Central memory CD8-positive, alpha-beta T cell (primary cell): ENCODE results near the gene NRXN3.

Experiments used
- ATAC-seq: fragments of 150-1000 bp; cut with Tn5 transposase; replicated peaks from 2 replicates; pipeline ENCODE4 v1.10.0; 2022; ENCODE audit warnings: mild to moderate bottlenecking, moderate FRiP score, moderate number of reproducible peaks; ENCODE audit not compliant: poor library complexity, severe bottlenecking; ENCODE audit errors: extremely low read depth
- DNase-seq, 2 donors: peaks; one replicate each; pipeline ENCODE4 v3.0.0; 2021; ENCODE audit warnings: low spot score in 2 of 2
- H3K27ac Mint-ChIP-seq: one replicate; pipeline ENCODE4 v1.8.0; 2022; ENCODE audit warnings: low read depth, mild to moderate bottlenecking, moderate library complexity, mixed read lengths
- H3K27me3 Mint-ChIP-seq: one replicate; pipeline ENCODE4 v1.8.0; 2022; ENCODE audit warnings: mixed read lengths
- H3K36me3 Mint-ChIP-seq: one replicate; pipeline ENCODE4 v1.8.0; 2022; ENCODE audit warnings: mild to moderate bottlenecking, moderate library complexity, mixed read lengths; ENCODE audit not compliant: insufficient read depth
- H3K4me1 Mint-ChIP-seq: one replicate; pipeline ENCODE4 v1.8.0; 2022; ENCODE audit warnings: mixed read lengths
- H3K4me3 Mint-ChIP-seq: one replicate; pipeline ENCODE4 v1.8.0; 2022; ENCODE audit warnings: mild to moderate bottlenecking, moderate library complexity, mixed read lengths
- H3K9me3 Mint-ChIP-seq: one replicate; pipeline ENCODE4 v1.8.0; 2022; ENCODE audit warnings: mixed read lengths

The NRXN3 gene

DNA sequence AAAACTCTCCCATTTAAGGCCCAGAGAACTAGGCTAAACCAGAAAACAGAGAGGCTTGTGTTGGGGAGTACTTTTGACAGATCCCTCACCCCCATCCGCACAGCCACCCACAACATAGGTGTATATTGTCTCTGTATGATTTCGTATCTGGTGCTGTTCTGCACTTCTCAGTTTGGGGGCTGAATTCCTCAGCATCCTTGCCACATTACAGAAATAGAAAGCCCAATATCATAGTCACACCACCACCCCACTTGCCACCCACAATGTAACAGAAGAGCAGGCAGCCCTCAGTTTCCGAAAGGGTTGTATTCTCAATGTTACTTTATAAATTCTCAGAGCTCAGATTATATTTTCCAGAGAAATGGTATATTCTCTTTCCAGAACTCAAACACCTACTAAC, 1090.2 kb downstream of the NRXN3 start:
- no peaks in the 10 kb centered on the region for H3K27me3 Mint-ChIP-seq
- no peaks in the 10 kb centered on the region for H3K36me3 Mint-ChIP-seq
- peaks cover 21% of the 10 kb centered on the region for H3K9me3 Mint-ChIP-seq
- no peak overlapping the region for H3K27ac Mint-ChIP-seq
- H3K4me3 Mint-ChIP-seq, result no peak overlapping the region
- no peaks in the 10 kb centered on the region for H3K4me1 Mint-ChIP-seq
- DNase-seq (no peak), ATAC-seq (no peak)

DNA sequence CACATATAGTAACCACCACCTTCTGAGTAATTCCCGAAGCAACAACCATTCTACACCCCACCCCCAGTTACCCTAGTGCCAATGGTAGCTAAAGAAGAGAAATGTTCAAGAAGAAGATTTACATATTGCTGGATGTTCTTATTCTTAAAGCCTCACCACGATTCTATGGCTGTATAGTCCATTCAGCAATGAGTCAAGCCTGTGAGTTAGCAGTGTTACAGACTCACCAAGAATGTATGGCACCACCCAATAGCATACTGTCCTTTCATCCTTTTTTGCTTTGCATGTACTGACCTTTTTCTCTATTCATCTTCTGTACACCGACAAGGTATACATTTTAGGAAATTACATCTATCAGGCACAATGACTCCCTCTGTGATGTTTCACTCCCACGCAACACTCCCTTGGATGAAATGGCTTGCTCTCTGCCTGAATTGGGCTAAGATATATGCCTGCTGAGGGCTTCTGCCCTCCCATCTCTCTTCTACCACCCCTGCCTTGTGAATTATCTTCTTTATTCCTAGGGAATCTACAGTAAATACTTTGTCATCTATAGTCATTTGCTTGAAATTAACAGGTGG, 1095.3 kb downstream of the NRXN3 start:
- Mint-ChIP-seq H3K4me3 (no peak overlapping the region), H3K9me3 (peaks cover 22% of the 10 kb centered on the region), H3K36me3 (no peaks in the 10 kb centered on the region), H3K27ac (no peak overlapping the region), H3K4me1 (no peaks in the 10 kb centered on the region), H3K27me3 (no peaks in the 10 kb centered on the region)
- ATAC-seq (no peak), DNase-seq (no peak)

DNA sequence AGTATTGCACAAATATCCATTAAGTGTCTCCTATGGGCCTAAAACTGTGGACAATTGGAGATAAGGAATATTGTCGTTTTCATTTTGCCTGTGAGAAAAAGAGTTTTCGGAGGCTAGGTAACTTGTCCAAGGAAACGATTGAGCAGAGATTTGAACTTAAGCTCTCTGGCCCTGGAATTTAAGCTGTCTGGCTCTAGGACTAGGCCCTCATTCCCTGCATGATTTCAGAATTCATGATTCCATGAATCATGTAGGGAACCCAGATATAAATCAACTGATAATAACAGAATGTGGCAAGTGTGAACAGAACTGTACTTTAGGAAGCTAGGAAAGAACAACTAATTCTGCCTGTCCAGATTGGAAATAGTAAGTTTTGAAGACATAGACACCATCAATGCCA, 1100.2 kb downstream of the NRXN3 start:
- no peaks in the 10 kb centered on the region for H3K4me1 Mint-ChIP-seq
- H3K27ac Mint-ChIP-seq, result no peak overlapping the region
- ATAC-seq (no peak), DNase-seq (no peak)
- H3K27me3 Mint-ChIP-seq, result no peaks in the 10 kb centered on the region
- peaks cover 11% of the 10 kb centered on the region for H3K9me3 Mint-ChIP-seq
- no peaks in the 10 kb centered on the region for H3K36me3 Mint-ChIP-seq
- H3K4me3 Mint-ChIP-seq, result no peak overlapping the region

DNA sequence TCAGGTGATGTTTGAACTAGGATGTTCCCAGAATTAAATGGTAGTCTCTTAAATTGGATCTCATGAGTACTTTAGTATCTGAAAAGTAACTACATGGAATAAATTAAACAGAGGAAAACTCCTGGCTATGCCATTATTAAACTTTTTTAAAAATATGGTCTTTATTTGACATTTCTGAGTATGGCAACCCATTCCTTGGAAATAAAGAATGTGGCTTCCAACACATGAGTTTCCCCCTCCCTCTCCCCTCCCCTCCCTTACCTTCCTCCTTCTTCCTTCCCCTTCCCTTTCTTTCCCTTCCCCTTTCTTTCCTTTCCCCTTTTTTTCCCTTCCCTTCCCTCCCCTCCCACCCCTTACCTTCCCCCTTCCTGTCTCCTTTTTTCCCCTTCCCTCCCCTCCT, 1100.9 kb downstream of the NRXN3 start:
- DNase-seq (no peak), ATAC-seq (no peak)
- H3K27me3 Mint-ChIP-seq, result no peaks in the 10 kb centered on the region
- H3K36me3 Mint-ChIP-seq, result no peaks in the 10 kb centered on the region
- H3K27ac Mint-ChIP-seq, result no peak overlapping the region
- H3K4me1 Mint-ChIP-seq, result no peaks in the 10 kb centered on the region
- H3K4me3 Mint-ChIP-seq, result no peak overlapping the region
- peaks cover 6% of the 10 kb centered on the region for H3K9me3 Mint-ChIP-seq

DNA sequence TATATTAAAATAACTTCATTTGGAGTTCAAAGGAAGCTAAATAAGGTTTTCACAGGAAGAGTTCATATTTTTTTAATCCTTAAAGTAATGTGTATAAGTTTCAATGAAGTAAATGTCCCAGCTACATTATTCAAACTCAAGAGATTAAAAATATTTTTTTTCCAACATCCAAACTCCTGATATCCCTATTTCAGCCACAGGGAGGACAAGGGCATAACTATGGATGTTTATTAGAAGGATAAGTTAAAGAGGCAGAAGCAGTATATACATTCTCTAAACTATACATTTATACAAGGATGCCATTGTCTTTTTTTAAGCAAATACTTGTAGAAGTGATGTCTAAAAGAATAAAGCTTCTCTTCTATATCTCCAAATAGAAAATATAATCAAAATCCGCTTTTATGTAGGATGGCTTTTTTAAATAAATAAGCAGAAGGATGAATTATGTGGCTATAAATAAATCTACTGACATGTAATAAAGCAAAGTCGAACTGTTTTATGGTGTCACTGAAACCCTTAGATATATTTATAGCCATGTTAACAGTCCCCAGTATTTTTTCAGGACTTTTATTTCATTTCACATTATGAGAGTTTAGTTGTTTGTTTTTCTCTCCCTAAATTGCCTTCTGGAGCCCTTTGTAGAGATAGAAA, 1104.6 kb downstream of the NRXN3 start:
- Mint-ChIP-seq H3K9me3 (peaks cover 6% of the 10 kb centered on the region), H3K27me3 (peaks cover 11% of the 10 kb centered on the region), H3K4me1 (no peaks in the 10 kb centered on the region), H3K27ac (no peak overlapping the region), H3K4me3 (no peak overlapping the region), H3K36me3 (no peaks in the 10 kb centered on the region)
- ATAC-seq, result no peak
- DNase-seq, result no peak

DNA sequence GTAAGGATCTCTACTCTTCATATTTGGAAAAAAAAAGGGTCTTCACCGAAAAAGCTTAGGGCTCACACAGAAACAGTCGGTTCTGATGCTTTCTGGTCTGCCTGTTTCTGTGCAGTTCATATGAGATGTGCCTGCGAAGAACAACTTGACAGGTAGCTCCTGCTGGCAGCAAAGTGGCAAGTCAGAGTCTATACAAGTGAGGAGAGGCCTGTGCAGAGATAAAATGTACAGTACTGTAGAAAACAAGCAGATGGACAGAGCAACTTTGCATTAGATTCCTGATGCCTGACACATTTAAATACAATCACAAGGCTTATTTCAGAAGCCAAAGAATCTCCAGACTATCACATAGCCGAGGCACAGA, 1105.1 kb downstream of the NRXN3 start:
- H3K27me3 Mint-ChIP-seq, result peaks cover 16% of the 10 kb centered on the region
- H3K9me3 Mint-ChIP-seq, result peaks cover 6% of the 10 kb centered on the region
- H3K27ac Mint-ChIP-seq, result no peak overlapping the region
- H3K4me3 Mint-ChIP-seq, result no peak overlapping the region
- DNase-seq (no peak), ATAC-seq (no peak)
- H3K36me3 Mint-ChIP-seq, result no peaks in the 10 kb centered on the region
- H3K4me1 Mint-ChIP-seq, result no peaks in the 10 kb centered on the region

DNA sequence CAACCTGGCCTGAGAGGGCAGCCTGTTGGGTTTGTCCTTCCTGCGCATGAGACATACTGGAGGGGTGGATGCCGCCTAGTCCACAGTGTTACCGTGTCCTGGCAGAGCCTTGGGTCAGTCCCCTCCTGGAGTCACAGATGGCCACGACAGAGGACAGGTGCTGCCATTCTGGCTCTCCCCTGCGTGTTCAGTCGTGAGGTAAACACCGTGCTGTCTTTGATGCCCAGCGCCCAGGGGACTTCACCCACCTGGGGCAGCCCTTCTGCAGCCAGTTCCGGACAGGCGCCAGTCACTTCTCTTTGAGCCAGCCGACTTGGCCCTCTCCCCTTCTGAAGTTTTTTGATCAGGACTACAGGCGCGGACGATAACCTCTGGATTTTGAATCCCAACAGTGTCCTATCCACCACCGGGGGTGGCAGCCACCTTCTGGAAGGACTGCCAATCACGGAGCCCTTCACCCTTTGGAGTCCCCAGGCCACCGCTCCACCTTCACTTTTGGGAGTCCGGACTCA, 1108.2 kb downstream of the NRXN3 start:
- no peaks in the 10 kb centered on the region for H3K4me1 Mint-ChIP-seq
- ATAC-seq, result no peak
- H3K36me3 Mint-ChIP-seq, result no peaks in the 10 kb centered on the region
- no peak overlapping the region for H3K4me3 Mint-ChIP-seq
- peaks cover 25% of the 10 kb centered on the region for H3K27me3 Mint-ChIP-seq
- H3K9me3 Mint-ChIP-seq, result peaks cover 4% of the 10 kb centered on the region
- H3K27ac Mint-ChIP-seq, result no peak overlapping the region
- DNase-seq, result no peak

DNA sequence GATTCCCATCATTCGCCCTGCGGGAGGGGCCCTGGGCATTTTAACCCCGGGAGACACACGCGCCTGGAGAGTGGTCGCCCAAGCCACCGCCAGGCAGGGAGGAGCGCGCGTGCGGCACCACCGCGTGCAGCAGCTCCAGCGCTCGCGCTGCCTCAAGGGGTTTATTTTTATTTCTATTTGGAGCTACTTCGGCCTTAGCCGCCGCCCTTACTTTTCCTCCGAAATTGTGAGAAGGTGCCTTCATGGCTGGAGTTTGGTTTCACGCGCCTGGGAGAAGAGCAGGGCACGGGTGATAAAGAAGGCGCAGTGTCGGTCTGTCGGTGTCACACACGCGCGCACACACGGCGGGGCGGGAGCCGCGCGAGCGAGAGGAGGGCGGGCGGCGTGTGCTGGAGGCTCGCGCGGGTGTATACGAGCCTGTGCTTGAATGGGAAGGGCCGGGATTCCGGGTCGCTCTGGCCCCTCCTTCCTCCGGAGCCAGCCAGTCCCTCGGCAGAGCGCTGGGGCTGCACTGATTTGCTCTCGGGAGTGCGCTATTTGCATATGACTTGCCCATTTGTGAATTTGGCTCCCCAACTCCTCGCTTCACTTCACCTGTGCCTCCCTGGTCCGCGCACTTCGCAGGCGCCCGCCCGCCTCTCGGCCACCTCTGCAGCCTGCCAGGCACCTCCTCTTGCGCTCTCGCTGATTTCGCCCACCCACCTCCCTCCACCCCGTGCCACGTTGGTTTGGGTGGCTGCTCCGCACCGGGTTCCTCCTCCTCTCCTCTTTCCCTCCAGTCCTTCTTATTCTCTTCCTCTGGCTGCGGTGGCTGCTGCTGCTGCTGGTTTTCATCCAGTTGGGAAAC, 1108.8 kb downstream of the NRXN3 start:
- Mint-ChIP-seq H3K27ac (no peak overlapping the region), H3K36me3 (no peaks in the 10 kb centered on the region), H3K9me3 (peaks cover 5% of the 10 kb centered on the region), H3K4me1 (no peaks in the 10 kb centered on the region), H3K4me3 (no peak overlapping the region), H3K27me3 (peaks cover 25% of the 10 kb centered on the region)
- ATAC-seq, result no peak
- no peak for DNase-seq

DNA sequence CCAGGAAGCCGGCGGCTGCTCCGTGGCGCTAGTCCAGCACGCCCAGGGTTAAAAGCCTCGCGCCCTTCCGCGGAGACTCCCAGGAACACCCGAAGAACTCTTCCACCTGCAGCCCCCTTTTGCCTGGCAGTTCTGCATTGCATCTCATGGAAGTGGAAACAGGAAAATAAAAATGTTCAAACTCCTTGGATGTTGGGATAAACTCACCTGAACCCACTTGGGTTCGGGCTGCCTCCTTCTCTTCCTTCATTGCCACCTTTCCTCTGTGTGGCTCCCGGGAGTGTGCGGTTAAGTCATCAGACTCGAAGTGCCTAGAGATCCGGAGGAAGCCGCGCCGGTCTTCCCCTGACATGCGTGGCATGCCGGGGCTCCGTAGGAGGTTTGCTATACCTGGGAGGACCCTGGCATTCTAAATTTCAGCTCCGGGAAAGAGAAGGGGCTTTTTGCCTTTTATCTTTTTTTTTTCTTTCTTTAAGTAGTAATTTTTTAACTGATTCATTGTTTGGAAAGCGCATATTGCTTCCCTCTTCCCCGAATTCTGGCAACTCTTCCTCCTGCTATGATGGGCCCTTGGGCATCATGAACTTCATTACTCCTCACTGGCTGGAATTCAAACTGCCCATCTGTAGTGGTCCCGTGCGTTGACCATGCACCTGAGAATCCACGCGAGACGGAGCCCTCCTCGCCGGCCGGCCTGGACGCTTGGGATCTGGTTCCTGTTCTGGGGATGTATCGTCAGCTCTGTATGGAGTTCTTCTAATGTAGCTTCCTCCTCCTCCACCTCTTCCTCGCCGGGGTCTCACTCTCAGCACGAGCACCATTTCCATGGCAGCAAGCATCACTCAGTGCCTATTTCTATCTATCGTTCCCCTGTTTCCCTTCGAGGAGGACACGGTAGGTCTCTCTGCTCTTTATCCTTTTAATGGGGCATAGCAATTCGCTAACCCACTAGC, 1109.7 kb downstream of the NRXN3 start:
- no peak for ATAC-seq
- H3K27me3 Mint-ChIP-seq, result peaks cover 25% of the 10 kb centered on the region
- no peaks in the 10 kb centered on the region for H3K4me1 Mint-ChIP-seq
- no peak overlapping the region for H3K27ac Mint-ChIP-seq
- DNase-seq, result no peak
- H3K36me3 Mint-ChIP-seq, result no peaks in the 10 kb centered on the region
- H3K4me3 Mint-ChIP-seq, result no peak overlapping the region
- peaks cover 9% of the 10 kb centered on the region for H3K9me3 Mint-ChIP-seq

DNA sequence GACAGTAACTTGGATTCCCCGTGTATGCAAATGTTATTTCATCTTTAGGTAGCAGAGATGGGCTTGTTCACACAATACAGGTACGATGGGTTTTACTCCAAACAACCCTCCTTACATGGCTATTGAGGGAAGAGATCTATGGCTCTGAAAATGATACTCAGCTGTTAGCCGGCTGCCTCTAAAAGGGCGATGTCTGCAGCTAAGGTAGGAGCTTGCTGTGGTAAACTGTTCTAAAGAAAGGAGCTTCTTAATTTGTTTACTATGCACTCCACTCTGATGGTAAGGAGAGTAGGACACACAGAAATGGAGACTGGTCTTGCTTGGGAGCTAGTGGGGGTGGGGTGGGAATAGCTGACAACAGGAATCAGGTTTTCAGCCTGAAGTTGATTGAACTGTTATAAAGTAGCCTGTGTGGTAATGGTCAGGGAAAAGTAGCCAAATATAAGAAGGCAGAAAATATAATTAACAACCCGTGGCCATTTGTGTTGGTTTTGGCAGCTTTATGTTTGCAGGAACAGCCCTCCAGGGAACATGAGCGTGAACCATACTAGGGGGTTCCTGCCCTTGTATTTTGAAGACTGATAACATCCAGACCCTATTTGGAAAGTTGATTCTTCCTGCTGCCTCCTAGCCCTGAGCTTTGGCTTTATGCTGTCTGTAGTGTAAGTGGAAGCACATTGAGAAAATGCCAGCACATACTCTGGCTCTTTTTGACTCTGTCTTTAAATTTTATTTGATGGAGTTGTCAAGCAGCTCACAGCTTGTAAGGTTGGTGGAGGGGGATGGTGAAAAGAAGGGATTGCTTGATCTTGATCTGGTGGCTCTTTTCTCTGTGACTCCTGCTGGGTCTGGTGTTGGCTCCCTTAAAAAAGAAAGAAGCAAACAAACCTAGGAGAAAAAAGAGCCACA, 1111.3 kb downstream of the NRXN3 start:
- Mint-ChIP-seq H3K36me3 (no peaks in the 10 kb centered on the region), H3K27ac (no peak overlapping the region), H3K27me3 (peaks cover 25% of the 10 kb centered on the region), H3K9me3 (peaks cover 11% of the 10 kb centered on the region), H3K4me3 (no peak overlapping the region), H3K4me1 (no peaks in the 10 kb centered on the region)
- DNase-seq (no peak), ATAC-seq (no peak)

DNA sequence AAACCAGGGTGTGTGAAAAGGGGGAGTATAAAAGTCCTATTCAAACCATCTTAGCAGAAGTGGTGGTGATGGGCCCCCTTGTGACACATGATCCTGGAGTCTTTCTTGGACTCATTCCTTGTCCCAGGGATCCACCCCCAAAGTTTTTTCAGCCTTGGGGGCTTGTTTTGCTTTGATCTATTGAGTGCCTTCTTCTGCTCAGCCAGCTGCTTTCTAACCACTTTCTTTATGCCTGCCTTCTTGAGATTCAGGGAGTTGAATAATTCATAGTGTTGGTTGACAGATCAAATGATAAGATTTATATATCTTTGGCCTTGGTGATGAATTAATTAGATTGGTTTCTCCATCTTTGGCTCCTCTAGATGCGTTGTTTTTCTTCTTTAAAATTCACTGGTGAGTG, 1114.4 kb downstream of the NRXN3 start:
- Mint-ChIP-seq H3K27me3 (peaks cover 15% of the 10 kb centered on the region), H3K36me3 (no peaks in the 10 kb centered on the region), H3K4me3 (no peak overlapping the region), H3K27ac (no peak overlapping the region), H3K9me3 (peaks cover 11% of the 10 kb centered on the region), H3K4me1 (no peaks in the 10 kb centered on the region)
- ATAC-seq (no peak), DNase-seq (no peak)
